Activated naive CD8-positive, alpha-beta T cell treated with anti-CD3 and anti-CD28 coated beads, Interleukin-2, amount 50 U/mL, for 16 hours (primary cell): ENCODE data around the gene TIMM23.
A peak's percentile ranks its signal among the peaks of the same experiment; 100 is the strongest.
"Not testable (repeated sequence)": the region's sequence is repeated elsewhere in the genome, so short reads cannot be mapped to it uniquely, and the experiment has no call there.

Experiments used
- DNase-seq: peaks from one replicate; pipeline ENCODE4 v3.0.0-alpha.2; 2020; ENCODE audit warnings: low read depth, low spot score

TIMM23 gene

DNA sequence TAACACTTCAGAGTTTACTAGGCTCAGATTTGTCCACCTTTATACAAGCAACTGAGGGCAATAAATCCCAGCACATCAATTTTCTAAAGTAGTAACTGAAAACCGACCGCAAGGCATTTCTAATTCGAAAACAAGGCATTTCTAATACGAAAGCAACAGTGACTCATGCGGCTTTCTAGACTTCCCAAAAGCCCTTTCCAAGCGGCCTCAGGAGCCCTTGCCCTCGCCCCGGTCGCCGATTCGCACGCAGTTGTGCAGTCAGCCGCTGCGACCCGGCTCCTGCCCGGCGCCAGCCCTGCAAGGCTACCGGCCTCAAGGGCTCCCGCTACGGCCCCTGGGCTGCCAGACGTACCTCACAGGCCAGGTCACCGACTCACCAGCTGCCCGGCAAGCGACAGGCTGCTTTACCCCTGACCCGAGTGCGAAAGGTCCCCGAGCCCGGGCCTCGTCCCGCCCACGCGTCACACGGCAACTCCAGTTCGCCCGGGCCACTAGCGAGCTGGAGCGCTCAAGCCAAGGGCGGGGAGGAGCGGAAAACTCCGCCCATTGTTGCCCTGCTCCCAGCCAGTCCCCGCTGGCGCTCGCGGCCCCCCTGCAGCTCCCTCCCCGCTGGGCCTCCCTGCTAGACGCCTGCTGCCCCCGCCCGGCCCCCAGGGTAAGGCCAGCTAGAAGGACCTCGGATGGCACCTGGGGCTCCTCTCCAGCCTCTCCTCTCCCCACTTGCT, 50.9 kb downstream of the TIMM23 start:
- peak; percentile 42 for DNase-seq

DNA sequence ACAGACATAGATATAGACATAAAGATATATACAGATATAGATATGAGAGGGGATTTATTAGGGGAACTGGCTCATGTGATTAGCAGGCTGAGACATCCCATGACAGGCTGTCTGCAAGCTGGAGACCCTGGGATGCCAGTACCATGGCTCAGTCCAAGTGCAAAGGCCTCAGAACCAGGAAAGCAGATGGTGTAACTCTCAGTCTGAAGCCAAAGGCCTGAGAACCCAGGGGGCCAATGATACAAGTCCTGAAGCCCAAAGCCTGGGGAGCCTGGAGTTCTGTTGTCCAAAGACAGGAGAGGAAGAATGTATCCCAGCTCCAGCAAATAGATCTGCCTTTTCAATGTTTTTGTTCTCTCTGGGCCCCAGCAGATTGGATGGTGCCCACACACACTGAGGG, 52.7 kb downstream of the TIMM23 start:
- DNase-seq: no peak

DNA sequence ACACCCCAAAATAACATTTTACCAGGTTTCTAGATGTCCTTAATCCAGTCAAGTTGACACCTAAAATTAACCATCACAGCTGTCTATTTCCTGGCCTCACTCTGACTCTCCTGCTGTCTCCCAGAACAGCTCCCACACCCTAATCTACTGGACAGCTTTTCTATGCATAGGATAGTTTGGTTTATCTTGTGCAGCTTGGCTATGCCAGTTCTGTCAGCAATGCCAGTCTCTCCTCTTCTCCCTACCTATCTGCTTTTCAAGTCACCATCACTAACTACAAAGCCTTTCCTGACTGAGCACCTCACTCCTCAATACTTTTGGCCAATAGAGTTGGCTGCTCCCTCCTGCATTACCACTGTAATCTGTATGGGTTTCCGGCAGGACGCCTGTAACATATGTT, 53.1 kb downstream of the TIMM23 start:
- no peak for DNase-seq

DNA sequence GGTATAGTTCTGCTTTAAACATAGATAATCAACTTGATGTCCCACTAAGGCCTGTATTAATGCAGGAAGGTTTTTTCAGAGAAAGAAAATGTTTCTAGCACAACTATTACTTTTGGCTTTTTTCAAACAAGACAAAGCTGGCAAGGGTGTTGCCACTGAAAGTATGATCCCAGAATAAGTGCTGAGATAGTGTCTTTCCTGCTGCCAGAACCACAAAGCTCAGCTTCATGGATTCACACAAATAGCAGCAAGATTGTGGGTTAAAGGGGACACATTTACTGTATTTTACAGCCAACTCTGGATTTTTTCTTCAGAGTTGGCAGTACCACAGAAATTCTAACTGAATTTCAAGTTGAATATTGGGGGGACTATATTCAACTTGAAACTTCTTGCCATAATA, 53.8 kb downstream of the TIMM23 start:
- DNase-seq: no peak

DNA sequence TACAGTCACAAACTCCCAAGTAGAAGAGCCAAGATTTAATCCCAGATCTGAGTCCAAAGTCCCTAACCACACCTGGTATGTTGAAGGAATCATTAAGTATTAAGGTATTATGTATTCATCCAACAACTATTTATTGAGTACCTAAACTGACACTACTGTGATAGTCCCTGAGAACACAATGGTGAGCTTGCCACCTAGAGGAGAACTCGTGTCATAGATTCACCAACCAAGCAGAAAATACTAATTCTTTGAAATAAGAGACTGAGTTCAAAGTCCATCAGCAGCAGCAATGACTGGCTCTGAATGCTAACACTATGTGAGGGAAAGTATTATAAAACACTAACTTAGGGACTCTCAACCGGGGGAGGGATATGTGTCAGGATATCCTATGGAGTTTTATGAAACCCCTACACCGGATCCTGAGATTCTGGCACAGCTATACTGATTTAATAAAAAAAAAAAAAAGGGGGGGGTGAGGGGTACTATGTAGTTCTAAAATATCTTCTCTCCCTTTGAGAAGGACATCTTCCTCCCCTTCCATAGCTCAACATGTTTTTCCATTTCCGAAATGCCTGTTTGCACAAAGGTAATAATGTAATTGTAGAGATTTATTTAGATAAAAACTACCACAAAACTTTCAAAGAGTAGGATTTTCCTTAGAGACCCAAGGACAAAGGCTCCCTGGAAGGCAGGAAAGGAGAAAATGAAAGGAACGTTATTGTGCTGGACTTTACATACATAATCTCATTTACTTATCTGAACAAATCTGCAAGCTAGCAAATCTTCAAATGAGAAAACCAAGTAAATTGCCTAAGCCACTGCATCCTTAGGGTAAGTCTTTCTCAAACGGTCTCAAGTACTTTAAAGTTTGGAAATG, 56.5 kb downstream of the TIMM23 start:
- no peak for DNase-seq

DNA sequence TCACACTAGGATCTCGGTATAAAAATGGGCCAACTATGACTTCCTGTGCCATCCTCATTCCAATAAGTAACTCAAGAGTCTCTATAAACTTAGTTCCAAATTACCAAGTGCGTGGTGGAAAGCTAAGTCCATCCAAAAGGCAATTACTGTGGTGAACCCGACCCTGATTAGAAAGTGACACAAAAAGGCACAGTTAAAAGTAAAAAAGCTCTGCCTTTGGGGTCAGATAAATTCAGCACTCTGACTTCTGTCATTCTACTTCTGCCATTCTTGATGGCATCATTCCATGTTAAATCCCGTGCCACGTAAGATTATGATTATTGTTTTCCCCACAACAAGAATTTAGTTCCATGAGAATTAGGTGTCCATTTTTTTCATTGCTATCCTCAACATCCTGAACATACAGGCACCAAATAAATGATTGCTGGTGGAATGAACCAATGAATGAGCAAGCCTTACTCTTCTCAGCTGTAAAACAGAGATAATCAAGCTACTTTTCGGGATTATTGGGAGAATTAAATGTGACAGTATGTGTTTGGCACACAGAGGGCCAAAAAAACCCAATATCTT, 57.3 kb downstream of the TIMM23 start:
- no peak for DNase-seq

DNA sequence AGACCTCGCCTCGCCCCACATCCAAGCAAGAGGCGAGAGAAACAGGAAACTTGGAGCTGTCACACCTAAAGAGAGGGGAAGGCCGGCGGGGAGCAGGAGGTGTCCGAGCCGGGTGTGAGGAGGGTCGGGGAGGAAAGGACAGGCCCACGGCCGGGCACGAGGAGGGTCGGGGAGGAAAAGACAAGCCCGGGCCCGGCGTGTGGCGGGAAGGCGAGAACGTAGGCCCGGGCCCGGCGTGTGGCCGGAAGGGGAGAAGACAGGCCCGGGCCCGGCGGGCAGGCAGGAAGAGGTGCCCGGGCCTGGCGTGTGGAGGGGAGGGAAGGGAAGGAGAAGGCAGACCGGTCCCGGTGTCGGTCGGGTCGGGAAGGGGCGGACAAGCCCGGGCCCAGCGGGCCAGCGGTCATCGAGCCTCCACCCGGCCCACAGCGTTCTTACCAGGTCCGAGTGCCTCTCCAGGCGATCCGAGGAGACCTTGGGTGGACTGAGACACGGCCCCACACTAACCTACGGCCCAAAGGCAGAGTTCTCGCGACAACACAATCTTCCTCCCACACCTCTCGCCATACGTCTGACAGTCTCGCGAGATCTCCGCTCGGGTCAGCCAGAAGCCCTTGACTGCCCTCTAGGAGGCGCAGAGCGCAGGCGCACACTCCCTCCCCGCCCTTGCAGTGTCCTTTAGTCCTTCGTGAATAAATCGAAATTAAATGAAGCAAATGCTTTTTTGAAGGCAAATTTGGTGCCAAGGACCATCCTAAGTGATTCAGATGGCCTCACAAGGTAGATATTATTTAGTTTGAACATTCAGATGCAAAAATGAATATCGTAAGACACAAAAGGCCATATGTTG, 58.0 kb downstream of the TIMM23 start, which contains the start of gene NCOA4:
Gene NCOA4 (minus strand): TSS at position 533 of the 847 bp plus-strand sequence. CDS start 13,943 bp downstream, outside the sequence.
- peak; percentile 90 for DNase-seq

DNA sequence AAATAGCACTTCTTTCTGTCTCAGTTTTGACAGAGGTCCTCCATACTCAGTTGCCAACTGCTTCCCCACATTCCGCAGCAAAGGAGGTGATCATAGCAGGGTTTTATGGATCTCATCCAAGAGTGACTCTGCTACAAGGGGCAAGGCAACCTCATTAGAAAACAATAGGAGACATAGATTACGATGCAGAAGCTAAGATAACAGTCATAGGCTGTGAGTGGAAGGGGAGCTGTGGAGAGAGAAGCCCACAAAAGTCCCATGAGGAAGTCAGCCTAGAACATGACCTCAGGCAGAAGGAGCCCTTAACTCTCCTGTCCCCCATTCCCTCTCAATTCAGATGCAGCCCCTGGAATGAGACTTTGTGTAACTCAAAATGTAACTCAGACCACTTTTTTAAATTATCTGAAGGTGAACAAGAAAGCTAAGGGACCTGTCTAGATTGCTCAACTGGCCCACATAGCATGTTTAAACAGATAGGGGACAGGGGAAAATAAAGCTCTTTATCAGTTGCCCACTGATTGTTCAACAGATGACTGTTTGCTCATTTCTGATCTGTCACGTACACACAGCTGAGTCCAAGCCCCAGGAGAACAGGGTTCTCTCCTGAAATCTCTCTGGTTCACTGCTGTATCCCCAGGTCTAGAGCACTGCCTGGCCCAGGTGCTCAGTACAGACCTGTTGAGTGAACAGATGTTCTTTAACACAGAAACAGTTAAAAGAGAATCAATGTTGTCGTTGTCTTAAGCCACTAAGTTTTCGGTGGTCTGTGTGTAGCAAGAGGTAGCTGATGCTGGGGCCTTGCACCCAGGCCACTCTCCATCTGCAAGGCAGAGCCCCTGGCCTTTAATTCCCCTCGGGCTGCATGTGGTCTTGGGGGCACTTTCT, 59.6 kb downstream of the TIMM23 start:
- no peak for DNase-seq

DNA sequence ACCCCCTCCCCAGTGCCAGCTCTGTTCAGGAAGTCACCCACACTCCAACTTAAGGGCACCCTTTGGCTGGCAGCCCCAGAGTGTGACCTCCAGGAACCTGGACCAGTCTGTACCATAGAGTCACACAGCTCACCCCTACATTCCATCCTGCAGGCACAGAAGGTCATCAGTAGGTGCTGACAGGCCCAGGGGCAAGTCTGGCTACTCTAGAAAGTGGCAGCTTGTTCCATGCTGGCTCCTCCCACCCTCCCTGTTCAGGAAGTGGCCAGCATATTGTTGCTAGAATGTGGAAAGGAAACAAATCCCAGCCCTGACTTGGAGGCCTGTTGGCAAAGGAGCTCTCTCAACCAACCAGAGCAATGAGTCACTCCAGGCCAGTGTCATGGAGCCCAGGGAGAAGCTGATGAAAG, 61.3 kb downstream of the TIMM23 start:
- no peak for DNase-seq

DNA sequence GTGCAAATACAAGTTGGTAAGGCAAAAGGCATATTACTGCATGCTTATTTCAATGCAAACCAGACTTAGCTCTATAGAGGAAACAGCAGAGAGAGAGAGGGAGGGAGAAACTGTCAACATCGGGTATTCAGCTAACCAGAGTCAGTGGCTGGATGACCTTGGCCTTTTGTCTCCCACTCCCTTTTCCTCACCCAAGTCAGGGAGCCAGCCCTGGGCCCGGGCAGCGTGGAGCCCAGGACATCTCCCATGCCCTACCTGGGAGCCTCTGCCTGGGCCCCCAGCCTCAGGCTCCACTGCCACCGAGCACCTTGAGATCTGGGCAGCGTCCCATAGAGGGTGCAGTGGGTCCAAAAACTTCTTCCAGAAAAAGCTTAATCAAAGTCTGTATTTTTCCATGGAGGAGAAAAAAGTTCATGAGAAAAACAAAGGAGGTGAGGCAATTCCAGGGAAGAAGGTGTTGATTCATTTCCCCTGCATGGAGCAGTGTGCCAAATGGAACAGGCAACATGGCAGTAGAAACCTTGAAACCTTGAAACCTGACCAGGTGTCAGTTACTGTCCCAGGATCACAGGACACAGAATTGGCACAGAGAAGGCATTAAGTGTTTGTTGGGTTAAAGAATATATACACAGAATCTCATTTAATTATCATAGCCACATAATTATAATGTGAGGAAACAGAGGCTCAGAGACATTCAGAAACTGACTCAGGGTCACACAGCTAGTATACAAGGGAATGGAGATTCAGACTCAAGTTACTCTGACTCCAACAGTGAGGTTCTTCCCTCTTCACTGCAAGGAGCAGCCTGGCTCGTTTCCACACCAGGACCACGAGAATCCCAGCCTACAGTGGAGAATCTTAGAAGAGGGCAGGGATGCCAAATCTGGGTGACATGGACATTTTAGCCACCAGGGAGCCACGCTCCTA, 63.9 kb downstream of the TIMM23 start:
- DNase-seq: no peak

DNA sequence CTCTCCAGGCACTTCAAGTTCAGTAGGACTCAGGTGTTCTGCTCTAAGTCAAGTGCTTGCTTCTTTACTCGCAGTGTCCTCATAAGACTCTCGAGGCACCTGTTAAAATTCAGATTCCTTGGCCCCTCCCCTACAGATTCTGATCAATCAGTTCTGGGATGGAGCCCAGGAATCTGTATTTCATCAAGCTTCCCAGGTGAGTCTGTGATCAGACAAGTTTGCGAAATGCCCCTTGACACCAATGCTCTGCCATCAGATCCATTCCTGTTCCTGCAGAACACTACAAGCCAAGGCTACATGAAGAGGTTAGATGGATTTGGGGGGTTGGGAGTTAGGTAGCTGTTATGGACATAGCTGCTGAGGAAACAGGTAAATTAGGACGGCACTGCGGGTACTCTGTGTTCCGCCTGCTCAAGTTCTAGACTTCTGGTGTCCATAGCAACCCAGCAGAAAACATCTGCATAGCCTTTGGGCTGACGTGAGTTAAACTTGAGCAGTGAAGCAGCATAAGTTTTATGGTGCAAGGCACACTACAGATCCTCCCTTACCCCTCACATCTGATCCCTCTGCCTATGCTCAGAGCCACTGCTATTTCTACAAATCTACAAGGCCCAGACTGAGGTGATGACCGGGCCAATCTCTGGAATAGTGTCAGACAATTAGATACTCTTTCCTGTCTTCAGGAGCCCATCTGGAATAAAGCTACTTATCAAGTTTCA, 65.0 kb downstream of the TIMM23 start:
- no peak for DNase-seq

DNA sequence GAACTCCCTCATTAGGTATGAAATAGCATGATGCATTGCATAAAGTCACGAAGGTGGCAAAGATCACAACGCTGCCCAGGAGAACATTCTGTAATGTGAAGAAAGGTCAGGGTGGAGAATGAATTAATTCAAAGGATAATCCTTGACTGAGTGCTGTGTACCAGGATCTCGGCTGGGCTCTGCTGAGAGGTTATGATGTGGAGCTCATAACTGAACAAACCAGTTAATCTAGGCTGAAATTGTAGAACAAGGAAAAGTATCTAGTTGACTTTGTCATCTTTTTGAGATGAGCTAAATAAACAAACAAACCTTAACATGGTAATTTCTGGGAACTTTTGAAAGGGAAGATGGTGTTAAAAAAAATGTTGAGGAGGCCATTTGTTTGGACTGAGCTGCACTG, 67.7 kb downstream of the TIMM23 start:
- no peak for DNase-seq

DNA sequence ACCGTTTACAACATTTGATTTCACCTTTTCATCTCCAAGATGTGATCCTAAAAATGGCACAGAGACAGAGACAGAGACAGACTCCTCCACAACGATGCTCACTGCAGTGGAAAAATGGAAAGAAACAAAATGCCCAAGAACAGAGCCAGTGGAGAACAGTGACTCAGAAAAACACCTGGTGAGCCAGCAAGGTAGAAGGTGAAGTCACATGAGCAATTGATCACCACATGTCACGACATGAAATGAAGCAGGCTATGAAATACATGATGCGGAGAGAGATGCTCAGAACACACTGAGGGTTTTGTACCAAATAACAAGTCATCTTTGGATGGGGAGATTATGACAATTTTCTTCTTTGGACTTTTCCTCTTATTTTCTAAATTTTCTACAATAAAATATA, 70.2 kb downstream of the TIMM23 start:
- no peak for DNase-seq

DNA sequence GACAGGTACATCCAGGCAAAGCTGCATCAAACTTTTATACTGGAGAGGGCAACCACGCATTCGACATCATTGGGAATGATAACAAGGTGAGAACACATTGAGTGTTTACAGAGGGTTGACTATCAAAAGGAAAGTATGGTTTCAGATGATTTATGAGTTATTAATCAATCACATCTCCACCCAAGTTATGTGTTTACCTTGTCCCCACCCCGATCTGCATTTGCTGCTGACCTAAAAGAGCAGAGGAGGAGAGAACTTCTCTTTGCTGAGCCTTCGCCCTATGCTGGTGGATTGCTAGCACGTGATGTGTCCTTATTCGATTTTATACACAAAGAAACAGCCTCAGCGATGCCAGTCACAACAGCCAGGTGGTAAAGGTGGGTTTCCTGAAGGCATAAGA, 74.0 kb downstream of the TIMM23 start, which contains the start of gene MSMB:
Gene MSMB (minus strand): TSS at position 9 of the 400 bp plus-strand sequence. CDS start 32 bp downstream, outside the sequence.
- no peak for DNase-seq

DNA sequence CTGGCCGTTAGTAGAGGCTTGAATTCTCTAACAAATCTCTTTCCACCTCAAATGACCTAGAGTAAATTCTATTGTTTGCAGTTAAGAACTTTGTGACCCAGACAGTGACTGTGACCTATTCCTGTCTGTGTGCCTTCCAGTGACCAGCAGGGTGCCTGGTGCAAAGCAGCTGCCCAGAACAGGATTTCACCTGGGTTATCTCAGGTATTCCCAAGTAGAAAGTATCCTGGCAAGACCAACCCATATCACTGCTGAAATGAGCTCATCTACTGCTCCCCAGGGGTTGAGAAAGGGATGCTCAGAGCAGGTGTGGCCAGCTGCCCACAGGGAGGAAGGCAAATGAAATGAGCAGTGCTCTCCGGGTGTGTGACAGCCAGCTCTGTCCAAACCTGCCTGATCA, 75.9 kb downstream of the TIMM23 start:
- no peak for DNase-seq

DNA sequence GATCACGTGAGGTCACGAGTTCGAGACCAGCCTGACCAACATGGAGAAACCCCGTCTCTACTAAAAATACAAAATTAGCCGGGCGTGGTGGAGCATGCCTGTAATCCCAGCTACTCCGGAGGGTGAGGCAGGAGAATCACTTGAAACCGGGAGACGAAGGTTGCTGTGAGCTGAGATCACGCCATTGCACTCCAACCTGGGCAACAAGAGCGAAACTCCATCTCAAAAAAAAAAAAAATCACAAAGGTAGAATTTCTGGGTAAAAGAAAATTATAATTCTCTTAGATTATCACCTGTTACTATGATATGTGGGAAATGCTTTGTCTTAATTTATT, 77.2 kb downstream of the TIMM23 start:
- not testable (repeated sequence) for DNase-seq

DNA sequence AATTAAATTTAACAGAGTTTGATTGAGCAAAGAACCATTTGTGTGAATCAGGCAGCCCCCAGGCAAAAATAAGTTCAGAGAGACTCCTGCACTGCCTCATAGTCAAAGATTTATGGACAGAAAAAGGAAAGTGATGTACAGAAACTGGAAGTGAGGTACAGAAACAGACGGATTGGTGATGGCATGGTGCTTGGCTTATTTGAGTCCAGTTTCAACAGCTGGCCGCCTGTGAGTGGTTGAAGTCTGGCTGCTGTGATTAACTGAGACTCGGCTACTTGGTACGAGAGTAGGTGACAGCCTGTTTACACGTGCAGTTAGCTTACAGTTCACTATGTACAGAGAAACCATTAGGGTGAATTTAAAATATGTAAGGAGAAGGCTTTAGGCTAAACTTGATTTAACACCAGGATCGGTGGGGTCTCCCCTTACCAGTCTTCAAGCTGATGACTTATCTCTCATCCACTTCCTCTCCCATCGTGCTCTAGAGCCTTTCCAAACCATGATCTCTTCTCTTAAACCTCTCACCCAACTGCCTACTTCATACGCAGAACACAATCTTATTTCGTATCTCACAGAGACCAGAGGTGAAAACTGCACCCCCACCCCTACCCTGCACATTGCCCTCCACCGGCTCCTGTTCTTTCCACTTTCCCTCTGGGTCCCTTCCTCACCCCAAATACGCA, 78.8 kb downstream of the TIMM23 start:
- DNase-seq: no peak
